Spleen (tissue), 13 donors: Measurements from ENCODE around the gene ESYT3. TPM values are rescaled to one million over a fixed set of nuclear protein-coding genes. Genes with fewer than 3 reads are reported as not detected.
A peak's percentile ranks its signal among the peaks of the same experiment; 100 is the strongest.

Experiments used
- DNase-seq: peaks from one replicate; pipeline ENCODE4 v3.0.0-alpha.2; 2020
- H3K27ac ChIP-seq, 8 donors: fragments of 200-600 bp; sonication (generic) in 7 of 8; 1 replicate in 4 of 8; 2 replicates in 4 of 8; pipeline versions ENCODE4 v1.5.0 to v1.8.0; 2016 to 2021; ENCODE audit warnings: inconsistent platforms in 4 of 8, mild to moderate bottlenecking in 4 of 8, moderate library complexity in 1 of 8
- H3K27me3 ChIP-seq, 7 donors: fragments of 200-600 bp; sonication (generic) in 6 of 7; replicated peaks in 1 of 7; 1 replicate in 4 of 7; 2 replicates in 3 of 7; pipeline versions ENCODE4 v1.5.0 to v1.8.0; 2016 to 2021; ENCODE audit warnings: inconsistent platforms in 3 of 7, mild to moderate bottlenecking in 1 of 7
- H3K36me3 ChIP-seq, 6 donors: fragments of 200-600 bp; sonication (generic) in 5 of 6; 1 replicate in 4 of 6; 2 replicates in 2 of 6; pipeline versions ENCODE4 v1.5.0 to v1.8.0; 2016 to 2021; ENCODE audit warnings: inconsistent platforms in 2 of 6
- H3K4me1 ChIP-seq, 6 donors: fragments of 200-600 bp; sonication (generic) in 5 of 6; 1 replicate in 3 of 6; 2 replicates in 3 of 6; pipeline versions ENCODE4 v1.5.0 to v1.8.0; 2016 to 2021; ENCODE audit warnings: inconsistent platforms in 3 of 6
- H3K4me3 ChIP-seq, 8 donors: fragments of 200-600 bp; sonication (generic) in 7 of 8; 1 replicate in 4 of 8; 2 replicates in 4 of 8; pipeline versions ENCODE4 v1.5.0 to v1.8.0; 2016 to 2021; ENCODE audit warnings: inconsistent platforms in 4 of 8, mild to moderate bottlenecking in 4 of 8, moderate library complexity in 2 of 8
- H3K9me3 ChIP-seq, 8 donors: fragments of 200-600 bp; sonication (generic) in 7 of 8; 1 replicate in 4 of 8; 2 replicates in 4 of 8; pipeline versions ENCODE4 v1.5.0 to v1.8.0; 2016 to 2021; ENCODE audit warnings: inconsistent platforms in 4 of 8
- POLR2A ChIP-seq, 3 donors: fragments of 450-650 bp; IDR thresholded peaks; one replicate each; pipeline ENCODE4 v1.5.1; 2017; ENCODE audit warnings: antibody characterized with exemption in 3 of 3, mild to moderate bottlenecking in 1 of 3
- POLR2AphosphoS5 ChIP-seq, 3 donors: sonication (generic); formaldehyde crosslinking; IDR thresholded peaks; one replicate each; pipeline ENCODE4 v1.5.1; 2017; ENCODE audit warnings: antibody characterized with exemption in 3 of 3
- WGBS, 5 donors: extraction: QIAGEN DNeasy Blood & Tissue Kit in 3 of 5; methylation state at CpG; one replicate each; pipeline versions ENCODE4 v1.1.5 to v1.1.7; 2013 to 2018; 5-methylcytosine and 5-hydroxymethylcytosine counted together
- intact Hi-C: fragments of 100-400 bp; cut with DNase I; formaldehyde crosslinking; loops from one replicate; pipeline ENCODE4 v1.15.0; 2023; ENCODE audit warnings: low total_unique reads
- long read RNA-seq, 2 donors: transcript quantifications; one replicate each; lab custom pipeline, GENCODE V29; 2026
- polyA plus RNA-seq, 3 donors: library from polyadenylated mRNA; stranded (reverse); fragments of 200-250 nt; gene quantifications; one replicate each; pipeline ENCODE4 v1.2.1, GENCODE V29; 2013
- total RNA-seq, 7 donors: library from RNA; depleted of rRNA in 3 of 7; stranded (reverse); fragments of >200 nt in 3 of 7; fragmentation: NEBNext Ultra II Directional in 4 of 7; extraction: Animal tissue kit (Norgen Biotek cat#: 25700) in 4 of 7; gene quantifications; one replicate each; pipeline versions ENCODE4 v1.1.0 to v1.2.1, GENCODE V29; 2016 to 2021
- TF ChIP-seq, protein P1 (sequence below), 11 experiments: fragments of 200-600 bp in 7 of 11; fragments of 450-650 bp in 4 of 11; sonication (generic) in 4 of 11; IDR thresholded peaks in 8 of 11; conservative IDR thresholded peaks in 3 of 11; 1 replicate in 7 of 11; 2 replicates in 4 of 11; pipeline versions ENCODE4 v1.4.0 to v1.8.0; 2016 to 2021; ENCODE audit warnings: antibody characterized with exemption in 11 of 11, inconsistent platforms in 4 of 11, mild to moderate bottlenecking in 1 of 11
- donor health status: healthy with polysubstance abuse.
- donor health status: DM: no; HTN: no; CAD: no; lungs with moderate emphysema.
- donor health status: DM: no; HTN: no; CAD: no.
- donor health status: Bipolar disorder and iron deficiency.
- donor health status: healthy.
- donor health status: DM: no; HTN: no; CAD: no.
- donor health status: DM: yes; HTN: yes; CAD: no.

Gene ESYT3, protein sequence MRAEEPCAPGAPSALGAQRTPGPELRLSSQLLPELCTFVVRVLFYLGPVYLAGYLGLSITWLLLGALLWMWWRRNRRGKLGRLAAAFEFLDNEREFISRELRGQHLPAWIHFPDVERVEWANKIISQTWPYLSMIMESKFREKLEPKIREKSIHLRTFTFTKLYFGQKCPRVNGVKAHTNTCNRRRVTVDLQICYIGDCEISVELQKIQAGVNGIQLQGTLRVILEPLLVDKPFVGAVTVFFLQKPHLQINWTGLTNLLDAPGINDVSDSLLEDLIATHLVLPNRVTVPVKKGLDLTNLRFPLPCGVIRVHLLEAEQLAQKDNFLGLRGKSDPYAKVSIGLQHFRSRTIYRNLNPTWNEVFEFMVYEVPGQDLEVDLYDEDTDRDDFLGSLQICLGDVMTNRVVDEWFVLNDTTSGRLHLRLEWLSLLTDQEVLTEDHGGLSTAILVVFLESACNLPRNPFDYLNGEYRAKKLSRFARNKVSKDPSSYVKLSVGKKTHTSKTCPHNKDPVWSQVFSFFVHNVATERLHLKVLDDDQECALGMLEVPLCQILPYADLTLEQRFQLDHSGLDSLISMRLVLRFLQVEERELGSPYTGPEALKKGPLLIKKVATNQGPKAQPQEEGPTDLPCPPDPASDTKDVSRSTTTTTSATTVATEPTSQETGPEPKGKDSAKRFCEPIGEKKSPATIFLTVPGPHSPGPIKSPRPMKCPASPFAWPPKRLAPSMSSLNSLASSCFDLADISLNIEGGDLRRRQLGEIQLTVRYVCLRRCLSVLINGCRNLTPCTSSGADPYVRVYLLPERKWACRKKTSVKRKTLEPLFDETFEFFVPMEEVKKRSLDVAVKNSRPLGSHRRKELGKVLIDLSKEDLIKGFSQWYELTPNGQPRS
- not detected for total RNA-seq
- polyA plus RNA-seq = under 1 TPM in 1 of 3 donors, not detected in 2; 0.02 TPM
- long read RNA-seq, donor 1 = 0 reads
- long read RNA-seq, donor 2 = 0 reads

DNA sequence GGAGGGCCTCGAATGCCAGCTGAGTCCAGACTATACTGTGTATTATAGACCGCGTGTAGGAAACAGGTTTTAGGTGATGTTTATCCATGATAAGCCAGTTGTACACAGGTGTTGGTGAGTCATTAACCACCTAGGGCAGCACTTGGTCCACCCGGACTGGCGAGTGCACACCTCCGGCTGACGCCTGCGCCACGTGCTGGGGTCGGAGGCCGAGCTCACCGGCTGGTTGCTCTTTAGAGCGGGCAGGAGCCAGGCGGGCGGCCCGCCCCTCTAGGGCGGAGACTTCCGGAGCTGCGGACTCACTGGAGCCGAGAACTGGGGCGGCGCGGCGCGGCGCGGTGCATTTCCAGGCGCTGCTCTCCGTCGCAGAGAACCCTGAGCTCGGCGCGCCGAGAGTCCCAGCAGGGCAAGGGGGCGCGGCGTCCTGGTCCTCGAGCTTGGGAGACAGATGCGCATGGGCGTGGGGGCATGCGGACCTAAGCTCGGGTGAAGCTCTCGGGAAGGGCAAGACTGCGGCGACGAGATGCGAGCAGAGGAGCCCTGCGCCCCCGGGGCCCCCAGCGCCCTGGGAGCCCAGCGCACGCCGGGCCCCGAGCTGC, at the start of gene ESYT3:
TSS of gene ESYT3 (plus strand) at position 341 of the 599 bp plus-strand sequence. CDS start at position 524, 183 bp downstream.
- H3K9me3 ChIP-seq = no peaks in the 10 kb centered on the region
- TF ChIP-seq, protein P1, sequence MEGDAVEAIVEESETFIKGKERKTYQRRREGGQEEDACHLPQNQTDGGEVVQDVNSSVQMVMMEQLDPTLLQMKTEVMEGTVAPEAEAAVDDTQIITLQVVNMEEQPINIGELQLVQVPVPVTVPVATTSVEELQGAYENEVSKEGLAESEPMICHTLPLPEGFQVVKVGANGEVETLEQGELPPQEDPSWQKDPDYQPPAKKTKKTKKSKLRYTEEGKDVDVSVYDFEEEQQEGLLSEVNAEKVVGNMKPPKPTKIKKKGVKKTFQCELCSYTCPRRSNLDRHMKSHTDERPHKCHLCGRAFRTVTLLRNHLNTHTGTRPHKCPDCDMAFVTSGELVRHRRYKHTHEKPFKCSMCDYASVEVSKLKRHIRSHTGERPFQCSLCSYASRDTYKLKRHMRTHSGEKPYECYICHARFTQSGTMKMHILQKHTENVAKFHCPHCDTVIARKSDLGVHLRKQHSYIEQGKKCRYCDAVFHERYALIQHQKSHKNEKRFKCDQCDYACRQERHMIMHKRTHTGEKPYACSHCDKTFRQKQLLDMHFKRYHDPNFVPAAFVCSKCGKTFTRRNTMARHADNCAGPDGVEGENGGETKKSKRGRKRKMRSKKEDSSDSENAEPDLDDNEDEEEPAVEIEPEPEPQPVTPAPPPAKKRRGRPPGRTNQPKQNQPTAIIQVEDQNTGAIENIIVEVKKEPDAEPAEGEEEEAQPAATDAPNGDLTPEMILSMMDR (IDR thresholded peaks at IDR 0.05 in 8 of 11, conservative IDR thresholded peaks at IDR 0.05 in 3 of 11) = peak in 1 of 11 experiments; percentile 13
- no peak for TF ChIP-seq POLR2A (IDR thresholded peaks at IDR 0.05)
- TF ChIP-seq POLR2AphosphoS5 (IDR thresholded peaks at IDR 0.05) = peak in 1 of 3 donors; percentile 43
- H3K36me3 ChIP-seq = no peaks in the 10 kb centered on the region
- DNase-seq = no peak
- peaks cover 13 to 28% (median 20%) of the 10 kb centered on the region in 6 donors for H3K4me1 ChIP-seq
- H3K4me3 ChIP-seq = peak within 1 kb of the TSS; percentile 19 to 74 (median 44)
- peaks cover 2 to 89% (median 36%) of the 10 kb centered on the region in 7 donors for H3K27me3 ChIP-seq
- intact Hi-C loops = no loop called here
- WGBS, 5 donors = 0 to 6% (median 3%) methylated on average over 14 to 54 of the region's 54 CpGs
- no peak within 1 kb of the TSS for H3K27ac ChIP-seq

DNA sequence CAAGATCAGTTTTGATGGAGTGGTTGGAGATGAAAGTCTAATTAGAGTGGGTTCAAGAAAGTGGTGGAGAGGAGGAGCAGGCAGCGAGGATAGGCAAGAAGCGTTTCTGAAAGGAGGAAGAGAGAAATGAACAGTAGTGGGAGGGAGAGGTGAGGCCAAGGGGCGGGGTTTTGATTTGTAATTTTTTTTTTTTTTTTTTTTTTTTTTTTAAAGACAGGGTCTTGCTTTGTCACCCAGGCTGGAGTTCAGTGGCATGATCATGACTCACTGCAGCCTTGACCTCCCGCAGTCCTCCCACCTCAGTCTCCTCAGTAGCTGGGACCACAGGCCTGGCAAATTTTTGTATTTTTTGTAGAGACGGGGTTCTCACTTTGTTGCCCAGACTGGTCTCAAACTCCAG, 49.4 kb upstream of the ESYT3 start:
- intact Hi-C loops = no loop called here
- H3K27ac ChIP-seq = peak overlapping the region in 2 of 8 donors; percentile 20 to 69
- no peak overlapping the region for H3K4me3 ChIP-seq
- no peak for DNase-seq
- WGBS, 5 donors = 78 to 89% (median 82%) methylated on average over 5 of the region's 5 CpGs
- H3K27me3 ChIP-seq = peaks cover 0 to 37% (median 0%) of the 10 kb centered on the region in 7 donors
- no peaks in the 10 kb centered on the region for H3K36me3 ChIP-seq
- TF ChIP-seq, protein P1 (IDR thresholded peaks at IDR 0.05 in 8 of 11, conservative IDR thresholded peaks at IDR 0.05 in 3 of 11) = no peak
- no peak for TF ChIP-seq POLR2A (IDR thresholded peaks at IDR 0.05)
- no peak for TF ChIP-seq POLR2AphosphoS5 (IDR thresholded peaks at IDR 0.05)
- peaks cover 0 to 20% (median 10%) of the 10 kb centered on the region in 6 donors for H3K4me1 ChIP-seq
- H3K9me3 ChIP-seq = no peaks in the 10 kb centered on the region

DNA sequence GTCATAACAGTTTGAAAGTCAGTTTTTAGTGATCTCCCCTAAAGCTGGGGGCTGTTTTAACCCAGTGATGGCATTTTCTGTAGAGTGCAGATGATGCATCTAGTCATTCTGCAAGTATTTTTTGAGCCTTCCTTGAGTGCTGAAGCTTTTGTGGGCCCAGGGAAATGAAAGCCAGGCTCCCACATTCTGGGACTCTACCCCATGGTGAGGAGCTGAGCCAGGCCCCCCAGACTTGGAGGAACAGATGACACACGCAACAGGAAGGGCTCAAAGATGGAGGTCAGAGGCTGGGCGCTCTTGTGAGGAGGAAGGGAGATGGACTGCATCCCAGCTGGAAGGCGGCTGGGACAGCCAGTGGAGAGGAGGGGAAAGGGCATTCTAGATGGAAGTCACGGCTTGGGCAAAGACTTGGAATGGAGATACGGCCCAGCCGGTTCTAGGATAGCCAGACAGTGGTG, 45.2 kb upstream of the ESYT3 start:
- intact Hi-C loops = no loop called here
- peaks cover 0 to 16% (median 0%) of the 10 kb centered on the region in 7 donors for H3K27me3 ChIP-seq
- H3K4me3 ChIP-seq = no peak overlapping the region
- 72 to 91% (median 80%) methylated on average over 6 of the region's 6 CpGs for WGBS, 5 donors
- DNase-seq = peak; percentile 46
- H3K36me3 ChIP-seq = no peaks in the 10 kb centered on the region
- H3K9me3 ChIP-seq = no peaks in the 10 kb centered on the region
- H3K4me1 ChIP-seq = peaks cover 0 to 4% (median 0%) of the 10 kb centered on the region in 6 donors
- TF ChIP-seq POLR2A (IDR thresholded peaks at IDR 0.05) (no peak), POLR2AphosphoS5 (IDR thresholded peaks at IDR 0.05) (peak in 1 of 3 donors; percentile 21)
- TF ChIP-seq, protein P1 (IDR thresholded peaks at IDR 0.05 in 8 of 11, conservative IDR thresholded peaks at IDR 0.05 in 3 of 11) = no peak
- H3K27ac ChIP-seq = peak overlapping the region in 3 of 8 donors; percentile 43 to 64 (median 61)
